ENCODE measurements around the gene C6orf163. TPM values are rescaled to one million over a fixed set of nuclear protein-coding genes. Genes with fewer than 3 reads are reported as not detected.

Gene C6orf163
- total RNA-seq, 2 donors from 2014 or later, result 4.7 to 4.9 TPM

- no peaks in the 10 kb centered on the region for H3K36me3 ChIP-seq
- TF ChIP-seq, protein P1, sequence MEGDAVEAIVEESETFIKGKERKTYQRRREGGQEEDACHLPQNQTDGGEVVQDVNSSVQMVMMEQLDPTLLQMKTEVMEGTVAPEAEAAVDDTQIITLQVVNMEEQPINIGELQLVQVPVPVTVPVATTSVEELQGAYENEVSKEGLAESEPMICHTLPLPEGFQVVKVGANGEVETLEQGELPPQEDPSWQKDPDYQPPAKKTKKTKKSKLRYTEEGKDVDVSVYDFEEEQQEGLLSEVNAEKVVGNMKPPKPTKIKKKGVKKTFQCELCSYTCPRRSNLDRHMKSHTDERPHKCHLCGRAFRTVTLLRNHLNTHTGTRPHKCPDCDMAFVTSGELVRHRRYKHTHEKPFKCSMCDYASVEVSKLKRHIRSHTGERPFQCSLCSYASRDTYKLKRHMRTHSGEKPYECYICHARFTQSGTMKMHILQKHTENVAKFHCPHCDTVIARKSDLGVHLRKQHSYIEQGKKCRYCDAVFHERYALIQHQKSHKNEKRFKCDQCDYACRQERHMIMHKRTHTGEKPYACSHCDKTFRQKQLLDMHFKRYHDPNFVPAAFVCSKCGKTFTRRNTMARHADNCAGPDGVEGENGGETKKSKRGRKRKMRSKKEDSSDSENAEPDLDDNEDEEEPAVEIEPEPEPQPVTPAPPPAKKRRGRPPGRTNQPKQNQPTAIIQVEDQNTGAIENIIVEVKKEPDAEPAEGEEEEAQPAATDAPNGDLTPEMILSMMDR (IDR thresholded peaks at IDR 0.05), result no peak
- no peaks in the 10 kb centered on the region for H3K9me3 ChIP-seq
- H3K4me3 ChIP-seq, result no peak overlapping the region
- no peaks in the 10 kb centered on the region for H3K4me1 ChIP-seq (ENCODE audit: control insufficient read depth in 1 of 2, low read depth in 2 of 2)
- no peak for DNase-seq (ENCODE audit: low spot score)
- H3K27ac ChIP-seq, result no peak overlapping the region
- ATAC-seq (ENCODE audit: insufficient number of reproducible peaks, low FRiP score, low read depth), result no peak
- H3K27me3 ChIP-seq (replicated peaks; ENCODE audit: insufficient read depth), result no peaks in the 10 kb centered on the region
Measured at GRCh38 chr6:87395431-87395830, 50.8 kb downstream of the C6orf163 start.

GRCh38 chr6:87396595-87397392 is 52.2 kb downstream of the C6orf163 start:
- H3K27ac ChIP-seq, result no peak overlapping the region
- TF ChIP-seq, protein P1 (IDR thresholded peaks at IDR 0.05), result no peak

GRCh38 chr6:87397656-87398055 is 53.0 kb downstream of the C6orf163 start:
- Histone ChIP-seq H3K27me3 (replicated peaks; ENCODE audit: insufficient read depth) (no peaks in the 10 kb centered on the region), H3K36me3 (no peaks in the 10 kb centered on the region), H3K4me1 (ENCODE audit: control insufficient read depth in 1 of 2, low read depth in 2 of 2) (no peaks in the 10 kb centered on the region), H3K9me3 (no peaks in the 10 kb centered on the region), H3K27ac (no peak overlapping the region), H3K4me3 (no peak overlapping the region)
- DNase-seq (ENCODE audit: low spot score), result no peak
- TF ChIP-seq, protein P1 (IDR thresholded peaks at IDR 0.05), result no peak
- ATAC-seq (ENCODE audit: insufficient number of reproducible peaks, low FRiP score, low read depth), result no peak

More at GRCh38 chr6:87396595-87397392, 52.2 kb downstream of the C6orf163 start:
- Histone ChIP-seq H3K4me1 (ENCODE audit: control insufficient read depth in 1 of 2, low read depth in 2 of 2) (no peaks in the 10 kb centered on the region), H3K27me3 (replicated peaks; ENCODE audit: insufficient read depth) (no peaks in the 10 kb centered on the region), H3K9me3 (no peaks in the 10 kb centered on the region), H3K4me3 (no peak overlapping the region), H3K36me3 (no peaks in the 10 kb centered on the region)
- DNase-seq (ENCODE audit: low spot score) (no peak), ATAC-seq (ENCODE audit: insufficient number of reproducible peaks, low FRiP score, low read depth) (no peak)

DNA sequence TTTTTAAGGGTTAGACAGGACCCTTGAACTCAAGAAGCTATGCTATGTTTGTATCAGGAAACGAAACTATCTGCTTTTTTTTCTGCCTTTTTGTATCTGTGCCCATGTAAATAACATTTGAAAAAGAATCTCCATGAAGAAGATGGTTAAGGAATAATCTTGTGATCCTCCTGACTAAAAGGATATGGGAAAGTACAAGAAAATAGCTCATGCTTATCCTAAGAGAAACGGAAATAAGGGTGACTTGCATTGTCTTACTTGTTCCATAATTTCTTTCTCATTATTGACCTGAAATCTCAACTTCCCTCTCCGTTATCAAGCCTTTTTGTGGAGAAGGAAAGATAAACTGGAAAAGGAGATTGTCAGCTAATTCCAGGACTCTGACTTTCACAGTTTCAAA is 57.2 kb downstream of the C6orf163 start:
- no peak overlapping the region for H3K4me3 ChIP-seq
- H3K27ac ChIP-seq, result no peak overlapping the region
- H3K4me1 ChIP-seq (ENCODE audit: control insufficient read depth in 1 of 2, low read depth in 2 of 2), result no peaks in the 10 kb centered on the region
- no peaks in the 10 kb centered on the region for H3K27me3 ChIP-seq (replicated peaks; ENCODE audit: insufficient read depth)
- H3K36me3 ChIP-seq, result no peaks in the 10 kb centered on the region
- no peak for ATAC-seq (ENCODE audit: insufficient number of reproducible peaks, low FRiP score, low read depth)
- H3K9me3 ChIP-seq, result no peaks in the 10 kb centered on the region
- TF ChIP-seq, protein P1 (IDR thresholded peaks at IDR 0.05), result no peak
- no peak for DNase-seq (ENCODE audit: low spot score)

- Histone ChIP-seq H3K4me1 (ENCODE audit: control insufficient read depth in 1 of 2, low read depth in 2 of 2) (peaks cover 4% of the 10 kb centered on the region in 2 donors), H3K27me3 (replicated peaks; ENCODE audit: insufficient read depth) (no peaks in the 10 kb centered on the region), H3K36me3 (no peaks in the 10 kb centered on the region), H3K4me3 (peak overlapping the region; percentile 85), H3K27ac (peak overlapping the region; percentile 51 to 59), H3K9me3 (no peaks in the 10 kb centered on the region)
- ATAC-seq (ENCODE audit: insufficient number of reproducible peaks, low FRiP score, low read depth) (peak; percentile 56), DNase-seq (ENCODE audit: low spot score) (no peak)
- TF ChIP-seq, protein P1 (IDR thresholded peaks at IDR 0.05), result no peak
Measured at GRCh38 chr6:87407561-87407900, 62.9 kb downstream of the C6orf163 start.
